IPS-18a (cell line): ENCODE results near the gene SSH2.
"Not testable (repeated sequence)": the region's sequence is repeated elsewhere in the genome, so short reads cannot be mapped to it uniquely, and the experiment has no call there.

Experiments used
- H3K27ac ChIP-seq: one replicate; pipeline ENCODE4 v1.5.1; 2013; ENCODE audit warnings: low read length
- H3K27me3 ChIP-seq: one replicate; pipeline ENCODE4 v1.6.1; 2013; ENCODE audit warnings: mild to moderate bottlenecking, low read length; ENCODE audit not compliant: control insufficient read depth, insufficient read depth
- H3K36me3 ChIP-seq: one replicate; pipeline ENCODE4 v1.6.1; 2013; ENCODE audit warnings: low read depth, low read length; ENCODE audit not compliant: control insufficient read depth
- H3K4me1 ChIP-seq: one replicate; pipeline ENCODE4 v1.6.1; 2013; ENCODE audit warnings: low read depth, low read length; ENCODE audit not compliant: control insufficient read depth
- H3K4me3 ChIP-seq: one replicate; pipeline ENCODE4 v1.5.1; 2013; ENCODE audit warnings: low read length
- H3K9ac ChIP-seq: one replicate; pipeline ENCODE4 v1.6.1; 2013; ENCODE audit warnings: mild to moderate bottlenecking, low read length, moderate library complexity
- H3K9me3 ChIP-seq: one replicate; pipeline ENCODE4 v1.6.1; 2013; ENCODE audit warnings: low read depth, low read length; ENCODE audit not compliant: control insufficient read depth

SSH2 gene

DNA sequence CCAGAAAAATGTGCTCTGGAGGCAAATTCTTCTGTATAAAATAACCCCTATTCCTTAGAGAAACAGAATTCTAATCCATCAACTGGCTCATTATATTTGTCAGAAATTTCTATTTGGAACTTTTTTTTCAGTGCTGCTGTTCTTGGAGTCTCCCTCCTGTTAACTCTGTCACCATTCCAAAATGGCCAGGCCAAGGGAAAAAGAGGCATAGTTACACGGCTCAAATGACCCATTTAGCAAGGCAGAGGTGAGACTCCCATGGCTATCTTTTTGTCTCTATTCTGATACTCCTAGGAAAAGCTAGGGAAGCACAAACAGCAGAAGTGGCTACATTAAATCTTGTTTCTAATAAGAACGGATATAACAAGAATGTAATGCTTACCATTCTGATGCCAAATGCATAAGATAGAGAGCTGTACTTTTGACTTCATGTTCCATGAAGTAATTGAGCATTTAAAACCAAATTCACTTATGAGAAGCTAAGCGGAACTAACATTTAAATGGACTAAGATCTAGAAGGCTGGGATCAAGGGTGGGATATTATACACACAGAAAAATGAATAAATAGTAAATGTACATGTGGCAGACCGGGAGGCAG is 242.9 kb downstream of the SSH2 start:
- no peak overlapping the region for H3K27ac ChIP-seq
- no peaks in the 10 kb centered on the region for H3K36me3 ChIP-seq
- no peak overlapping the region for H3K4me3 ChIP-seq
- H3K9me3 ChIP-seq = no peaks in the 10 kb centered on the region
- H3K27me3 ChIP-seq = no peaks in the 10 kb centered on the region
- no peak overlapping the region for H3K9ac ChIP-seq
- no peaks in the 10 kb centered on the region for H3K4me1 ChIP-seq

DNA sequence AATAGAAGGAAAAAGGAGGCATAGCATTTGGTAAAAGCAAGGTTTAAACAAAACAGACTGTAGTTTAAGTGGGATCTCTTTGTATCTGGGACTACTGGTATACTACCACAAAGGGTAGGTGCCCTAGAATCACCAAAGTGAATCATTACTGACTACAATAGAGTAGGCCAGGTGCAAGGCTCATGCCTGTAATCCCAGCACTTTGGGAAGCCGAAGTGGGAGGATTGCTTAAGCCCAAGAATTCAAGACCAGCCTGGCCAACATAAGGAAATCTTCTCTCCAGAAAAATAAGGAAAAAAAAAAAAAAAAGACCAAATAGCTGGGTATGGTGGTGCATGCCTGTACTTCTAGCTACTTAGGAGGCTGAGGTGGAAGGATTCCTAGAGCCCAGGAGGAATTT is 246.5 kb downstream of the SSH2 start:
- H3K27ac ChIP-seq = no peak overlapping the region
- no peak overlapping the region for H3K9ac ChIP-seq
- no peak overlapping the region for H3K4me3 ChIP-seq
- no peaks in the 10 kb centered on the region for H3K27me3 ChIP-seq
- no peaks in the 10 kb centered on the region for H3K9me3 ChIP-seq
- no peaks in the 10 kb centered on the region for H3K36me3 ChIP-seq
- no peaks in the 10 kb centered on the region for H3K4me1 ChIP-seq

DNA sequence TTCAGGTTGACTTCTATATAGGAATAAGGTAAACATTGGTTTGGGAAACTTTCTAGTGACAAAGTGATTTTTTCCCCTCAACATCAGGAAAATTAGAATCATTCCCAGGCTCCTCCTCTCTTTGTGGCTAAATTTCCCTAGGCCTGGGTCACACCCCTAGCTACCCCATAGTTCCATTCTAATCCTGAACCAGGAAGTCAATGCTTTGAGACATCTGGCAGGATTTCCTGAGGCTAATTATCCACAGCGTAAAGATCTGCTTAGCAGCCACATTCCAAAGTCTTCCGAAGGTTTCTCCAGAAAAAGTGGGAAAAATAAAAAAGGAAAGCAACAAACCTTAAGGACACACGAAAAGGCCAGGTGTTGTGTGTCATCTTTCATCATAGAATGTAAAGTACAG is 247.0 kb downstream of the SSH2 start:
- no peak overlapping the region for H3K9ac ChIP-seq
- H3K36me3 ChIP-seq = no peaks in the 10 kb centered on the region
- no peak overlapping the region for H3K27ac ChIP-seq
- H3K4me3 ChIP-seq = no peak overlapping the region
- no peaks in the 10 kb centered on the region for H3K9me3 ChIP-seq
- no peaks in the 10 kb centered on the region for H3K27me3 ChIP-seq
- no peaks in the 10 kb centered on the region for H3K4me1 ChIP-seq

DNA sequence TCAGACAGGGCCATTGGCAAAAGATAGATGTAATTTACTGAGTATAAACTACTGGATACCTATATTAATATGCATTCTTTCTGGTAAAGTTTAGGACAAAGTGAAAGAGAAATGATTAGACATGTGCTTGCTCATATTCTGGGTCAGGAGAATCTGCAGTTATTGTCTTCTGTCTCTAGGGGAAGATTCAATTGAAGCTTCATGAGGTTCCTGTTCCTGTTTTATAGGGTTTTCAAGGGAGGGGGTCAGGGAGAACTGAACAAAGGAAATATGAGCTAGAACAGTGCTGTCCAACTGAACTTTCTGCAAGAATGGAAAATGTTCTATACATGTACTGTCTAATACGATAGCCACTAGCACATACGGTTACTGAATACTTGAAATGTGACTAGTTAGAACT is 248.0 kb downstream of the SSH2 start:
- Histone ChIP-seq H3K4me3 (no peak overlapping the region), H3K9me3 (no peaks in the 10 kb centered on the region), H3K9ac (no peak overlapping the region), H3K27me3 (no peaks in the 10 kb centered on the region), H3K36me3 (no peaks in the 10 kb centered on the region), H3K4me1 (no peaks in the 10 kb centered on the region), H3K27ac (no peak overlapping the region)

DNA sequence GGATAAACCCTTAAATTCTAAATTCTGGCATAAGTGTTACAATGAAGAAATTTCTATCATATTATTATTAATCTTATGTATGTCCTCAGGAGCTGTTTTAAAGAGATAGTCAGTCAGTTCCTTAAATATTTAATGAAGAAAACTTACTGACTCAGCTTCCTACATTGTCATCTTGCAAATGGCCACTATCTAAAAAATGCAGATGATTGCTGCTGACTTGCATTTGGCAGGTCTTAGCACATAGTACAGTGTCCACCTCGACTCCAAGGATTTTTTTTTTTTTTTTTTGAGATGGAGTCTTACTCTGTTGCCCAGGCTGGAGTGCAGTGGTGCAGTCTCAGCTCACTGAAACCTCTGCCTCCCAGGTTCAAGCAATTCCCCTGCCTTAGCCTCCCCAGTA is 252.2 kb downstream of the SSH2 start:
- Histone ChIP-seq H3K36me3 (no peaks in the 10 kb centered on the region), H3K27me3 (no peaks in the 10 kb centered on the region), H3K9me3 (no peaks in the 10 kb centered on the region), H3K9ac (no peak overlapping the region), H3K4me3 (no peak overlapping the region), H3K27ac (no peak overlapping the region), H3K4me1 (no peaks in the 10 kb centered on the region)

DNA sequence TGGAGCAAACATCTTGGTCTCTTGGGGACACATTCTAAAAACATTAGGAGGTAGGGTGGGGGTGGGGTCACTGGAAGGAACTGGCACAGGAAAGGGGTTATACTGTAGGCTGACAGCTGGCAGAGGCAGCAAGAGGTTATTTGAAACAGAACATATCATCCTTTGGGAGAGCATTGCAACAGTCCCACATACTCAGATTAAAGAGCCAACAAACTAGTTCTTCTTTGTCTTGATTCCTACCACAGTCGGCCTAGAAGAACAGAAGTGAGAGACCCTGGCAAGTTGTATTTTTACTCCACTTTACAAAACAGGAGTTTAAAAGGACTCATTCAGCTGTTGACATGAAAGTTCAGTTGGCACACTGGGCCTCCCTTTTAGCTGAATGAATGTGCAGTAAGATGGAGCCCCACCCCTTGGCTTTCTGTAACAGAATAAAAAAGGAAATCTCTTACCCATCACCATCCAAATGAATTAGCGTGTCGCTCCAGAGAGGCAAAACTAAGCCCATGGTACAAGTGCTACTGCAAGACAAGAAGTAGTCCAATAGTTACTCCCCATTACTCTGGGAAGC is 252.7 kb downstream of the SSH2 start:
- no peaks in the 10 kb centered on the region for H3K36me3 ChIP-seq
- no peaks in the 10 kb centered on the region for H3K4me1 ChIP-seq
- H3K9me3 ChIP-seq = no peaks in the 10 kb centered on the region
- H3K27ac ChIP-seq = no peak overlapping the region
- no peak overlapping the region for H3K9ac ChIP-seq
- no peaks in the 10 kb centered on the region for H3K27me3 ChIP-seq
- no peak overlapping the region for H3K4me3 ChIP-seq

DNA sequence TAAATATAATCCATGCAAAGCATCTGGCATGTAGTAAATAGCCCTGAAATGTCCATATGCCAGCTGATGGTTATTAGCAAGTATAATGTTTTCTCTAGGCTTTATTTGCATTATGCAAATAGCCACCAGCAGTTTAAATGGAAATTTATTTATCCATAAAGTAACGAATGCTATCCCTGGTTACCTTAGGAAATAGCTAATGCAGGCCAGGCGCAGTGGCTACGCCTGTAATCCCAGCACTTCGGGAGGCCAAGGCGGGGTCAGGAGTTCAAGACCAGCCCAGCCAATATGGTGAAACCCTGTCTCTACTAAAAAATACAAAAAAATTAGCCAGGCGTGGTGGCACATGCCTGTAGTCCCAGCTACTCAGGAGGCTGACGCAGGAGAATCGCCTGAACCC is 254.1 kb downstream of the SSH2 start:
- H3K4me3 ChIP-seq, H3K4me1 ChIP-seq, H3K9me3 ChIP-seq, H3K36me3 ChIP-seq, H3K27me3 ChIP-seq, H3K27ac ChIP-seq, H3K9ac ChIP-seq: not testable (repeated sequence)

DNA sequence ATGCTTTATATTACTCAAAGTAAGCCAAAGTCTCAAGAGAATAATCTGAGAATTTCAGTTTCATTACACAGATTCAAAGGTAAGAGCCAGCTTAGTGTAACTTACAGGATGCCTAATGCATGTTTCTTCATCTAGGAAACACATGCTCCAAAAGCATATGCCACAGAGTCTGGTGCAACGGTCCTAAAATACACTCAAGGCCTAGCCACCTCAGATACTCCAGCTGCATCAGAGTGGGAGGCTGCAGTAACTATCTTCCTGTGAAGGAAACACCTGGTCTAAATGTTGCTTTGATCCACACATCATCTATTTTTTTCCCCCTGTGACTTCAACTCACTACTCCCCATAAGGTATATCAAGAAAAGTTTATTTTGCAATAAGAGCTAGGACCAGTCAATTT is 255.7 kb downstream of the SSH2 start:
- Histone ChIP-seq H3K9ac (no peak overlapping the region), H3K36me3 (no peaks in the 10 kb centered on the region), H3K9me3 (no peaks in the 10 kb centered on the region), H3K4me3 (no peak overlapping the region), H3K27ac (no peak overlapping the region), H3K27me3 (no peaks in the 10 kb centered on the region), H3K4me1 (no peaks in the 10 kb centered on the region)

DNA sequence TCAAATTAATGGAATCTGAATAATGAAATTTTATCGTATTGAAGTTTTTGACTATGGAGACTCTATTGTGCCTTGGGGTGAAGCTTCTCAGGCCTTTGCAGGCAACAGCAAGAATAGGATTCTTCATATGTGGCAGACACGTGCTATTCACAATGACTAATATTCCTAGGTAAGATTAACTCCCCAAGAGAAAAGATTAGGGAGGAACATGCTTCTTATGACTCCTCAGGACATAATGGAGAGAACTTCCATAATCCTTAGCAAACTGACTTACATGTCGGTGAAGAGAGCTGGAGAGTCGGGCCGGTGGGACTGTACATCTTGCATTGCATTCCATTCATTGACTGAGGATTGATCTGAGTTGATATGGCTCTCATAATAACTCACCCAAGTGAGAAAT is 258.4 kb downstream of the SSH2 start:
- Histone ChIP-seq H3K36me3 (no peaks in the 10 kb centered on the region), H3K9me3 (no peaks in the 10 kb centered on the region), H3K27me3 (no peaks in the 10 kb centered on the region), H3K9ac (no peak overlapping the region), H3K4me3 (no peak overlapping the region), H3K27ac (no peak overlapping the region), H3K4me1 (no peaks in the 10 kb centered on the region)

DNA sequence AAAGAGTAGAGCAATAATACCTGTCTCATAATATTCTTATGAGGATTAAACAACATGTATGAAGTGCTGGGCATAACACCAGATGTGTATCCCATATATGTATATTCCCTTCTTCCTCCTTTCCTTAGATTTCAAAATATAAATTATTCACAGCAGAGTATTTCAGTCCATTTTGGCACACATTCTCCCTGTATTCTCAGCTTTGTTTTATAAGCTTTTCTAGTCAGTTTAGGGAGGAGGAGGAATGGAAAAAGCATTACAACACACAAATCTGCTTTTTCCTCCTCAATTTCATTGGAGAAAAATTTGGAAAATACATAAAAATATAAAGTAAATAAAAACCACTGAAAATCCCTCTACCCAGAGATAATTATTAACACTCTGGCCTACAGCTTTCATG is 260.8 kb downstream of the SSH2 start:
- H3K9me3 ChIP-seq = no peaks in the 10 kb centered on the region
- H3K36me3 ChIP-seq = no peaks in the 10 kb centered on the region
- H3K27me3 ChIP-seq = no peaks in the 10 kb centered on the region
- H3K27ac ChIP-seq = no peak overlapping the region
- H3K9ac ChIP-seq = no peak overlapping the region
- H3K4me1 ChIP-seq = no peaks in the 10 kb centered on the region
- no peak overlapping the region for H3K4me3 ChIP-seq

DNA sequence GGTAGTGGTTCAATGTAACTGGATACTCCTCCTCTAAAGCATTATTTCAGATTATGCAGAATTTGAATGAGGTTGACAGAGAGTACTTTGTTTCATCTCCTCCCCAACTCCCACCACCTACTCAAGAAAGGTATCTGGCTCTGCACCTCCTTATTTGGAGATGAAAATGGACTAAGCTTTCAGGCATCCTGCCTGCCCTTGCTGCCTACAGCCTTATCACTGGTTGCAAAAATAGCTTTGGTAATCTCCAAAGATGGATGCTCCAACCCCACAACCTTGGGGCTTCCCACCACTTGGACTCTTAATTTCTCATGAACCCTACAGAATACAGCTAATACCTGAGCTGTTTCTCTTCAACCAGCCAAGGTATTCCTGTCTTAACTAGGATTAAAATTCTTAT is 262.1 kb downstream of the SSH2 start:
- no peaks in the 10 kb centered on the region for H3K36me3 ChIP-seq
- no peak overlapping the region for H3K9ac ChIP-seq
- peak overlapping the region; percentile 13 for H3K27ac ChIP-seq
- H3K9me3 ChIP-seq = no peaks in the 10 kb centered on the region
- no peak overlapping the region for H3K4me3 ChIP-seq
- no peaks in the 10 kb centered on the region for H3K27me3 ChIP-seq
- peaks cover 7% of the 10 kb centered on the region for H3K4me1 ChIP-seq

DNA sequence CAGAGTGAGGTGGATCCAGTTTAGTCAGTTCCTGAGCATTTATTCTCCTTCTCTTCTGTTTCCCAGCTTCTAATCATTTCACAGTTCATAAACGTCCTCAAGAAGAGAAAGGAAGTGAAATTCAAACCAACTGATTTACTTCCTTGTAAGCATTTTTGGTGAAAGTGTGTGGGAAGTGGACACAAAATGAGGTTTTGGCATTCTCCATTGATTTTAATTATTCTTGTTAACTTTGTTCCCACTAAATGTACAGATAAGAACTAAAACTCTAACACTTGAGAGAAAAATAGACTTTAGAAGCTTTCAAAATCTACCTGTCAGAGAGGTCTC is 264.6 kb downstream of the SSH2 start:
- Histone ChIP-seq H3K4me1 (peaks cover 8% of the 10 kb centered on the region), H3K4me3 (no peak overlapping the region), H3K9ac (no peak overlapping the region), H3K27me3 (no peaks in the 10 kb centered on the region), H3K36me3 (no peaks in the 10 kb centered on the region), H3K9me3 (no peaks in the 10 kb centered on the region), H3K27ac (no peak overlapping the region)
